Immature natural killer cell (primary cell): ENCODE measurements around the gene SCARB1. TPM values are rescaled to one million over a fixed set of nuclear protein-coding genes. Genes with fewer than 3 reads are reported as not detected.

Experiments used
- DNase-seq, 3 donors: peaks; one replicate each; pipeline ENCODE4 v3.0.0; 2022; ENCODE audit warnings: mixed read lengths in 1 of 3
- H3K27ac Mint-ChIP-seq, 6 donors: one replicate each; pipeline ENCODE4 v1.8.0; 2020; ENCODE audit warnings: mixed read lengths in 6 of 6, mild to moderate bottlenecking in 5 of 6, inconsistent platforms in 4 of 6, moderate library complexity in 3 of 6
- H3K27me3 Mint-ChIP-seq, 3 donors: one replicate each; pipeline ENCODE4 v1.8.0; 2020 to 2021; ENCODE audit warnings: low read depth in 3 of 3, mild to moderate bottlenecking in 3 of 3, mixed read lengths in 3 of 3, moderate library complexity in 3 of 3, inconsistent platforms in 1 of 3
- H3K36me3 Mint-ChIP-seq, 3 donors: one replicate each; pipeline ENCODE4 v1.8.0; 2020; ENCODE audit warnings: mixed read lengths in 3 of 3, inconsistent platforms in 2 of 3, mild to moderate bottlenecking in 2 of 3
- H3K4me1 Mint-ChIP-seq, 2 donors: one replicate each; pipeline ENCODE4 v1.8.0; 2020; ENCODE audit warnings: inconsistent platforms in 2 of 2, mild to moderate bottlenecking in 2 of 2, mixed read lengths in 2 of 2, moderate library complexity in 1 of 2
- H3K4me3 Mint-ChIP-seq, 5 donors: one replicate each; pipeline ENCODE4 v1.8.0; 2020; ENCODE audit warnings: mild to moderate bottlenecking in 5 of 5, mixed read lengths in 5 of 5, inconsistent platforms in 3 of 5, moderate library complexity in 3 of 5
- H3K9me3 Mint-ChIP-seq, 6 donors: one replicate each; pipeline ENCODE4 v1.8.0; 2020; ENCODE audit warnings: mild to moderate bottlenecking in 6 of 6, mixed read lengths in 6 of 6, inconsistent platforms in 4 of 6, moderate library complexity in 3 of 6
- polyA plus RNA-seq, 3 donors: library from polyadenylated mRNA; unstranded; fragments of 300-500 nt; fragmentation: Illumina TruSeq; gene quantifications; one replicate each; pipeline ENCODE4 v1.2.3, GENCODE V29; 2021

Gene SCARB1
- polyA plus RNA-seq, 3 donors from 2014 or later, result 1.3 to 10.5 (median 2.4) TPM

DNA sequence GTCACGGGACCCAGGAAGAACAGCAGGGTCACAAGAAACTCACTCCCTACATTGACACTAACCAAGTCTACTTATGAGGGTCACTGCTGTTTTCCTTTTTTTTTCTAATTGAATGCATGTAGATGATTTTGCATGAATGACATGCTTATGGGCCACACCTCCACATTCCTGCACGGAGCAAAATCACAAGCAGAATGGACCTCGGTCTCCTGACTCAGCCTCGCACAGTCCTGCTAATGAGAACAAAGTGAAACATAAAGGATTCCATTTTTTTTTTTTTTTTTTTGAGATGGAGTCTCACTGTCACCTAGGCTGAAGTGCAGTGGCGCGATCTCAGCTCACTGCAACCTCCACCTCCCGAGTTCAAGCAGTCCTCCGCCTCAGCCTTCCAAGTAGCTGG, 12.3 kb downstream of the SCARB1 start:
- H3K36me3 Mint-ChIP-seq, result no peaks in the 10 kb centered on the region

GRCh38 chr12:124849382-124849781, 14.3 kb downstream of the SCARB1 start:
- no peaks in the 10 kb centered on the region for H3K9me3 Mint-ChIP-seq
- H3K27ac Mint-ChIP-seq, result no peak overlapping the region
- no peaks in the 10 kb centered on the region for H3K36me3 Mint-ChIP-seq
- peaks cover 8 to 9% of the 10 kb centered on the region in 2 donors for H3K4me1 Mint-ChIP-seq
- H3K27me3 Mint-ChIP-seq, result peaks cover 1 to 7% (median 3%) of the 10 kb centered on the region in 3 donors
- H3K4me3 Mint-ChIP-seq, result no peak overlapping the region
- DNase-seq, result no peak

More for the DNA sequence above, 12.3 kb downstream of the SCARB1 start:
- H3K27ac Mint-ChIP-seq, result no peak overlapping the region
- H3K9me3 Mint-ChIP-seq, result no peaks in the 10 kb centered on the region
- peaks cover 3 to 7% (median 4%) of the 10 kb centered on the region in 3 donors for H3K27me3 Mint-ChIP-seq
- DNase-seq, result no peak
- no peak overlapping the region for H3K4me3 Mint-ChIP-seq
- H3K4me1 Mint-ChIP-seq, result peaks cover 8 to 9% of the 10 kb centered on the region in 2 donors

DNA sequence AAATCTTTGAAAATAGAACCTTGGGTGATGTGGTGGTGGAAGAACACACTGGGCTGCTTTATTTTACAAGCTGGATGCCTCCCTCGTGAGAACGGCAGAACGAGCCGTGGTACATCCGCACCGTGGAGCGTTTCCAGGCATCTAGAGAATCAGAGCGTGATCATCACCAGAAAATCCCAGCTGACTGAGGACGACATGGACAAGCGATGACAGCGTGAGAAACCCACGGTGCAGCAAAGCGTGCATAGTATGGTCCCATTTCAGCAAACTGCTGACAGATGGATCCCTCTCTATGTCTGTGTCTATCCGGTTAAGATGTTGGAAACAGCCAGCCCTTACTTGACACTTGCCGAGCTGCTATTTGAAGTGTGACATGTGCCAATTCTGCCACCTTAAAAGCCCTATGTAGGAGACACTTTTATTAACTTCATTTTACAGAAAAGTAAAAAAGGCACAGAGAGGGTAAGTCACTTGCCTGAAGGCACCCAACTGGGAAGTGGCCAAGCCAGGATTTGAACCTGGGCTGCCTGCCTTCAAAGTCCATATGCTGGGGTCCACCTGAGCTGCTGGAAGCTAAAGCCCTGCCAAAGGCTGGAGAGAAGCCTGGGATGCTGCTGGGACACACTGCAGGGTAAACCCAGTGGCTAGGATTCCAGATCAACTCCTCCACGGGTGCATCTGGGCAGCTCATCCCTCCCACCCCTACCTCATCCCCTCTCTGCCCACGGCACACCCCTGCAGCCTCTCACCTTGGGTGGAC, 14.9 kb downstream of the SCARB1 start:
- Mint-ChIP-seq H3K27me3 (peaks cover 0 to 7% (median 4%) of the 10 kb centered on the region in 3 donors), H3K4me3 (no peak overlapping the region), H3K36me3 (no peaks in the 10 kb centered on the region), H3K27ac (no peak overlapping the region), H3K4me1 (peaks cover 7 to 9% of the 10 kb centered on the region in 2 donors), H3K9me3 (no peaks in the 10 kb centered on the region)
- DNase-seq, result no peak

DNA sequence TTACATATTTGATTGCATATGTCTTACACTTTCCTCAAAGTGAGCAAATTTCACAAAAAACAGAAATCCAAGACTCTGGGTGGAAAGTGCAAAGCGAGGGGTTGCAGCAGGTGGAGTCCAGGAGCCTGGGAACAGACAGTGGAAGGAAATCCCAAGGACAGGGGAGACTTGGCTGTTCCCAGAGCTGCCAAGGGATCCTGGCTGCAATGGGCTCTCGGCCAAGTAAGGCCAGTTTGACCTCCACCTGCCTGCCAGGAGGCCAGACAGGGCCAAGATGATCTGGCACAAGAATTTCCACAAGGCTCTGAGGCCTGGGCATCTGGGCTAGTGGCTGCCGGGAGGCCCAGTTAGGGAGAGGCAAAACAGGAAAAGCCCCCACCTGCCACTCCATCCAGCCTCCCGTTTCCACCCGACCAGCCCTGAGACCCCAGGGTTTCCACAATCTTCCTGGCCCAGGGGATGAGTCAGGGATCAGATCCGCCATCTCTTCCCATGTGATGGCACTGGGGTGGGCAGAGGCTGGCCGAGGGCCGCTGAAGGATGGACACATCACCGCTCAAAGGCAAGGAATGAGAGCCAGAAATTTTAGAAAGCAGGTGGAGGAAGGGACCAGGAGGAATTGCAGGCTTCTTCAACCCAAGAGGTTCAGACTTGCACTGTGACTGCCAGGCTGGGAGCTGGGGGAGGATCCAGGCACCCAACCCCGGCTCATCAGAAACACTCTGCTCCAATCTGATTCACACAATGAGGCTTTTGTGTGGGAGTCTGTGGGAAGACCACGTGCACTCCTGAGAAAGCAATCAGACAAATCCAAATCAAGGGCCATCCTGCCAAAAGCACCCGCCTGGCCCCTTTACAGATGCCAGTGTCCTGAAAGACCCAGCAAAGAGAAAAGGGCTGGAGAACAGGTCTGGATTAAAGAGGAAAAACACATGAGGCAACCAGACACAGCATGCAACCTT, 16.3 kb downstream of the SCARB1 start:
- Mint-ChIP-seq H3K27ac (no peak overlapping the region), H3K4me1 (peaks cover 5 to 6% of the 10 kb centered on the region in 2 donors)
- DNase-seq, result no peak

GRCh38 chr12:124844411-124845397, 19.0 kb downstream of the SCARB1 start:
- H3K27me3 Mint-ChIP-seq, result peaks cover 0 to 6% (median 2%) of the 10 kb centered on the region in 3 donors
- no peak overlapping the region for H3K4me3 Mint-ChIP-seq
- H3K36me3 Mint-ChIP-seq, result no peaks in the 10 kb centered on the region
- no peak for DNase-seq
- no peaks in the 10 kb centered on the region for H3K9me3 Mint-ChIP-seq
- peak overlapping the region in 1 of 6 donors; percentile 28 for H3K27ac Mint-ChIP-seq
- H3K4me1 Mint-ChIP-seq, result no peaks in the 10 kb centered on the region

More for the DNA sequence above, 16.3 kb downstream of the SCARB1 start:
- Mint-ChIP-seq H3K36me3 (no peaks in the 10 kb centered on the region), H3K4me3 (no peak overlapping the region), H3K27me3 (peaks cover 0 to 7% (median 4%) of the 10 kb centered on the region in 3 donors), H3K9me3 (no peaks in the 10 kb centered on the region)

DNA sequence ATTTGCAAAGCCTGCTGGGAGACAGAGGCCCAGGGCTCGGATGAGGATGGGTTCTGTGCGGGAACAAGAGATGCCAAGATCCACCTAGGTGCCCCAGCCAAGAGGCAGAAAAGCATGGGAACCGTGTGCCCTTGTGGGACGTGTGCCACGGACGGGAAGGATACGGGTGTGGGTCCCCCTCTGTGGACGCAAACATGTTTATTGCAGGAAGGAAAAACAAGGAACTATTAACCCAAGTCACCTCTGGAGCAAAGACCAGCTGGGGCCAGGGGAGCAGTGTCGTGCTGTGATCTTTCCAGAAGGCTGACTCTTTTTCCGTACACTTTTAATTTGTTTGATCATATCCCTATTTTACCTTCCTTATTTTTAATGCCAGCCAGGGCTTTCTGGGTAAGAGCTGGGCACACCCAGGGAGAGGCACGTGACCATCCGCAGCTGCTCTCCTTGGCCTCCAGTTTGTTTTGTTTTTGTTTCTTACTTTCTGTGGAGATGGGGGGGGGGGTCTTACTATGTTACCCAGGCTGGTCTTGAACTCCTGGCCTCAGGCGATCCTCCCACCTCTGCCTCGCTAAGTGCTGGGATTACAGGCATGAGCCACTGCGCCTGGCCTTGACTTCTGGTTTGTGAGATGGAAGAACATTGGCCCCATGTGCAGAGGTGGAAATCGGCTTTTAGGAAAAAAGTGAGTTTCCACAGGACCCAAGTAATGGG, 20.7 kb downstream of the SCARB1 start:
- Mint-ChIP-seq H3K27me3 (peaks cover 0 to 3% (median 2%) of the 10 kb centered on the region in 3 donors), H3K4me1 (no peaks in the 10 kb centered on the region), H3K4me3 (no peak overlapping the region), H3K9me3 (no peaks in the 10 kb centered on the region), H3K36me3 (no peaks in the 10 kb centered on the region), H3K27ac (peak overlapping the region in 1 of 6 donors; percentile 51)
- DNase-seq, result no peak

GRCh38 chr12:124842073-124842749, 21.5 kb downstream of the SCARB1 start:
- H3K9me3 Mint-ChIP-seq, result no peaks in the 10 kb centered on the region
- no peaks in the 10 kb centered on the region for H3K36me3 Mint-ChIP-seq
- DNase-seq, result no peak
- no peaks in the 10 kb centered on the region for H3K4me1 Mint-ChIP-seq
- peaks cover 0 to 3% (median 2%) of the 10 kb centered on the region in 3 donors for H3K27me3 Mint-ChIP-seq
- H3K27ac Mint-ChIP-seq, result peak overlapping the region in 1 of 6 donors; percentile 51
- H3K4me3 Mint-ChIP-seq, result no peak overlapping the region

GRCh38 chr12:124841558-124841945, 22.1 kb downstream of the SCARB1 start:
- Mint-ChIP-seq H3K4me3 (no peak overlapping the region), H3K9me3 (no peaks in the 10 kb centered on the region), H3K36me3 (no peaks in the 10 kb centered on the region), H3K27ac (no peak overlapping the region), H3K4me1 (no peaks in the 10 kb centered on the region), H3K27me3 (peaks cover 0 to 3% (median 2%) of the 10 kb centered on the region in 3 donors)
- no peak for DNase-seq

GRCh38 chr12:124837958-124838803, 25.5 kb downstream of the SCARB1 start:
- DNase-seq, result no peak
- Mint-ChIP-seq H3K4me1 (no peaks in the 10 kb centered on the region), H3K4me3 (no peak overlapping the region), H3K27me3 (peaks cover 0 to 3% (median 2%) of the 10 kb centered on the region in 3 donors), H3K27ac (no peak overlapping the region), H3K9me3 (no peaks in the 10 kb centered on the region), H3K36me3 (no peaks in the 10 kb centered on the region)

DNA sequence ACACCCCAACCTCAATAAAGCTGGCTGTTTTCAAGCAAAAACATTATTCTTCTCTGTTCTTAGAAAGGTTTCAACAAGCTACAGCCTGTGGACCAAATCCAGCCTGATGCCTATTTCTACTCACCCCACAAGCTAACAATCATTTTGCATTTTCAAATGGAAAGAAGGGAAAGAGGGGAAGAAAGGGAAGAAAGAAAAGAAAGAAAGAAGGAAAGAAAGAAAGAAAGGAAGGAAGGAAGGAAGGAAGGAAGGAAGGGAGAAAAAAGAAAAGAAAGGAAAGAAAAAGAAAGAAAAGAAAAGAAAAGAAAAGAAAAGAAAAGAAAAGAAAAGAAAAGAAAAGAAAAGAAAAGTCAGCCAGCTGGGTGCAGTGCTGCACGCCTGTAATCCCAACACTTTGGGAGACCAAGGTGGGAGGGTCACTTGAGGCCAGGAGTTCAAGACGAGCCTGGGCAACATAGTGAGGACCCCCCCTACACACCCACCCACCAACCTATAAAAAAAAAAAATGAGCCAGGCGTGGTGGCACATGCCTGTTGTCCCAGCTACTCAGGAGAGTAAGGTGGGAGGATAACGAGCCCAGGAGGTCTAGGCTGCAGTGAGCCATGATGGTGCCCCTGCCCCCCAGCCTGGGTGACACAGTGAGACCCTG, 26.3 kb downstream of the SCARB1 start:
- H3K36me3 Mint-ChIP-seq, result no peaks in the 10 kb centered on the region
- H3K27ac Mint-ChIP-seq, result no peak overlapping the region
- no peak overlapping the region for H3K4me3 Mint-ChIP-seq

DNA sequence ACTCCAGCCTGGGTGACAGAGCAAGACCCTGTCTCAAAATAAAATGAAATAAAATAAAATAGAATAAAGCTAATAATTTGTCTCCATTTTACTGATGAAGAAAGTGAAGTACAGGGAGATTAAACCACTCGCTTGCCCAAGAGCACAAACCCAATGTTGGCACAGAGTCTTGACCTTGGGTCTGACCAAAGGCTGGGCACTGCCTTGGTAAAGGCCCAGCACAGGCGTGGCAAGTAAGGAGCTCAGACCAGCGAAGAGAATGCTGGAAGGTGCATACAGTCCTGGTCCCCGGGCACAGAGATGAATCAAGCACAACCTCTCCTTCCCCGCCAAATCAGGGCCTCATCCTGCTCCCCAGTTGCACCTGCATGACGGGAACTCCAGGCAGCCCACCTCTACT, 26.9 kb downstream of the SCARB1 start:
- Mint-ChIP-seq H3K36me3 (no peaks in the 10 kb centered on the region), H3K27me3 (peaks cover 0 to 3% (median 2%) of the 10 kb centered on the region in 3 donors), H3K9me3 (no peaks in the 10 kb centered on the region), H3K27ac (no peak overlapping the region), H3K4me3 (no peak overlapping the region), H3K4me1 (no peaks in the 10 kb centered on the region)
- no peak for DNase-seq

More for the DNA sequence above, 26.3 kb downstream of the SCARB1 start:
- no peaks in the 10 kb centered on the region for H3K4me1 Mint-ChIP-seq
- no peaks in the 10 kb centered on the region for H3K9me3 Mint-ChIP-seq
- peaks cover 0 to 3% (median 2%) of the 10 kb centered on the region in 3 donors for H3K27me3 Mint-ChIP-seq
- DNase-seq, result no peak
